ENCODE results near the gene CBFA2T3. TPM values are rescaled to one million over a fixed set of nuclear protein-coding genes. Genes with fewer than 3 reads are reported as not detected.

Gene CBFA2T3
- polyA plus RNA-seq, 1 experiment = not detected

GRCh38 chr16:88888057-88888456 is 89.0 kb downstream of the CBFA2T3 start:
- Histone ChIP-seq H3K27me3 (ENCODE audit: control insufficient read depth, insufficient read depth, low read length) (no peaks in the 10 kb centered on the region), H3K27ac (ENCODE audit: low read depth, low read length) (no peak overlapping the region), H3K4me3 (ENCODE audit: low read depth, low read length) (no peak overlapping the region), H3K9me3 (ENCODE audit: control insufficient read depth, insufficient read depth, low read length) (peaks cover 37% of the 10 kb centered on the region)
- no peak for TF ChIP-seq CTCF (IDR thresholded peaks at IDR 0.05; ENCODE audit: low read depth, low read length)
- ChIA-PET CTCF (interaction anchor here (1.6 kb wide), 1 partner anchor 30 kb away, joined by 3 read pairs; no protein-coding TSS in a partner anchor), POLR2A (no interaction called here)
- no peak for DNase-seq (ENCODE audit: low read depth, low spot score)

DNA sequence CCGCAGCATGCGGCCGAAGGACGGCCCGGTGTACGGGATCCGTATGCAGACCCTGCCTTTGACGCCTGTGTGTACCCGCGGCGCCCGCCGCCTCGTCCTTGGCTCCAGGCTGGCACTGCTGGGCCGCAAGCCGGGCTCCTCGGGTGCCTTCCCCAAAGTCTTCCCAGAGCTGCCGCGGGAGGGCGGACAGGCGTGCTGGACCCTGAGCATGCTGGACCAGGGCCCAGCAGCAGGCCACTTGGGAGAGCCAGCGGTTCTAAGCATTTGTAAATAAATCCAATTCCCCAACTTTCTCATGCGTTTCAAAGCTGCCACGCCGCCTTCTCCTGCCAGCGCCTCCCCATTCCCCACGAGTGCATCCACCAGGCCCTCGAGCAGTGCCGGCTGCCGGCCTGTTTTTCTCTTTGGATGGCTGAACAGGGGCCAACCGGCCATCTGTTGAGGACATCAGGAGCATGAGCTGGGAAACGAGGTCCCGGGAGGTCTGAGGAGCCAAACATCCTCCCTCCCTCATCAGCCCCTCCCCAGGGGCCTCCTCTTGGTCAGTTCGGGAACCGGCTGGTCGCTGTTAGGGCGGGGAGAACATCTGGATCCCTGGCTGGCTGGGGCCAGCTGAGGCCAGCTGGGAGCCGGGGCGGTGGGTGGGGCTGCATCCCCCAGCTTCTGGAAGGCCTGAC is 90.0 kb downstream of the CBFA2T3 start:
- 0 out of 2 replicates have a peak, but pooled peaks have one; percentile 21 for TF ChIP-seq CTCF (IDR thresholded peaks at IDR 0.05; ENCODE audit: low read depth, low read length)
- Histone ChIP-seq H3K27me3 (ENCODE audit: control insufficient read depth, insufficient read depth, low read length) (peaks cover 3% of the 10 kb centered on the region), H3K9me3 (ENCODE audit: control insufficient read depth, insufficient read depth, low read length) (peaks cover 48% of the 10 kb centered on the region), H3K4me3 (ENCODE audit: low read depth, low read length) (no peak overlapping the region), H3K27ac (ENCODE audit: low read depth, low read length) (peak overlapping the region; percentile 21)
- DNase-seq (ENCODE audit: low read depth, low spot score) = peak; percentile 61
- ChIA-PET CTCF (interaction anchor here (1.6 kb wide), 1 partner anchor 29 kb away, joined by 3 read pairs; no protein-coding TSS in a partner anchor), POLR2A (interaction anchor here (0.6 to 0.8 kb wide), 2 partner anchors 30 to 40 kb away, joined by 3 to 7 read pairs; partner anchors contain the start of genes GALNS and TRAPPC2L)

DNA sequence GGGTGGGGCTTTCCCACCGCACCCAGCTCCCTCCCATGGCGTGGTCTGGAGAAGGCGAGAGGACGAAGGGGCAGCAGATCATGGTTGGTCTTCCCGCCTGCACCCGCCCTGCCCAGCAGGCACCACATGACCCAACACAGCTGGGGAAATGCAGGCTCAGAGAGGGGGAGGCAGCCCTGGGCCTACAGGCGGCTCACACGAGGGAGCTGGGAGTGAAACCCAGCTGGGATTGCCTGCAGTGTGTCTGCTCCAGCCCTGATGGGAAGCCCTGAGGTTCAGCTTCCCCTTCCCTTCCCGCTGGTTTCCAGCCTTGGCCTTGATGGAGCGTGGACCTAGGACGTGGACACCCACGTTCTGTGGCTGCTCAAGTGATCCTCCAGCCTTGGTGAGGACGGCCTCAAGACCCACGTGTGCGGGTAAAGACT is 90.6 kb downstream of the CBFA2T3 start:
- no peak for DNase-seq (ENCODE audit: low read depth, low spot score)
- Histone ChIP-seq H3K27ac (ENCODE audit: low read depth, low read length) (no peak overlapping the region), H3K27me3 (ENCODE audit: control insufficient read depth, insufficient read depth, low read length) (peaks cover 7% of the 10 kb centered on the region), H3K9me3 (ENCODE audit: control insufficient read depth, insufficient read depth, low read length) (peaks cover 50% of the 10 kb centered on the region), H3K4me3 (ENCODE audit: low read depth, low read length) (no peak overlapping the region)
- ChIA-PET POLR2A (interaction anchor here (0.6 kb wide), 1 partner anchor 40 kb away, joined by 7 read pairs; no protein-coding TSS in a partner anchor), CTCF (interaction anchor here (0.7 kb wide), 1 partner anchor 24 kb away, joined by 5 read pairs; no protein-coding TSS in a partner anchor)
- TF ChIP-seq CTCF (IDR thresholded peaks at IDR 0.05; ENCODE audit: low read depth, low read length) = no peak

- CTCF ChIA-PET = interaction anchor here (0.7 kb wide), 1 partner anchor 24 kb away, joined by 5 read pairs; no protein-coding TSS in a partner anchor
- no peak overlapping the region for H3K4me3 ChIP-seq (ENCODE audit: low read depth, low read length)
- H3K27me3 ChIP-seq (ENCODE audit: control insufficient read depth, insufficient read depth, low read length) = peaks cover 10% of the 10 kb centered on the region
- POLR2A ChIA-PET = no interaction called here
- peaks cover 50% of the 10 kb centered on the region for H3K9me3 ChIP-seq (ENCODE audit: control insufficient read depth, insufficient read depth, low read length)
- TF ChIP-seq CTCF (IDR thresholded peaks at IDR 0.05; ENCODE audit: low read depth, low read length) = no peak
- H3K27ac ChIP-seq (ENCODE audit: low read depth, low read length) = no peak overlapping the region
- DNase-seq (ENCODE audit: low read depth, low spot score) = no peak
Measured at GRCh38 chr16:88885693-88886280, 91.2 kb downstream of the CBFA2T3 start.

All from AG04450 (cell line).